Measurements from ENCODE around the gene IQGAP2.
"Not testable (repeated sequence)": the region's sequence is repeated elsewhere in the genome, so short reads cannot be mapped to it uniquely, and the experiment has no call there.

Gene IQGAP2

GRCh38 chr5:76402886-76403765, at the start of gene IQGAP2:
IQGAP2 (plus strand) TSS chr5:76403285; CDS start chr5:76403546, 261 bp downstream.
- no peak for FAIRE-seq

- no peak for FAIRE-seq
These were observed 46.2 kb upstream of the IQGAP2 start for GRCh38 chr5:76356887-76357286.

GRCh38 chr5:76363352-76364225, 39.5 kb upstream of the IQGAP2 start:
- no peak for FAIRE-seq

GRCh38 chr5:76364226-76364589, 38.9 kb upstream of the IQGAP2 start:
- FAIRE-seq = no peak

GRCh38 chr5:76365561-76365960, 37.5 kb upstream of the IQGAP2 start:
- no peak for FAIRE-seq

- FAIRE-seq = no peak
These were observed 36.5 kb upstream of the IQGAP2 start for GRCh38 chr5:76366596-76366995.

GRCh38 chr5:76367623-76368371, 35.3 kb upstream of the IQGAP2 start:
- FAIRE-seq = no peak

- no peak for FAIRE-seq
These were observed 34.1 kb upstream of the IQGAP2 start for GRCh38 chr5:76368941-76369340.

GRCh38 chr5:76369668-76370067, 33.4 kb upstream of the IQGAP2 start:
- not testable (repeated sequence) for FAIRE-seq

- no peak for FAIRE-seq
These were observed 31.1 kb upstream of the IQGAP2 start for GRCh38 chr5:76371960-76372322.

GRCh38 chr5:76372323-76373054, 30.6 kb upstream of the IQGAP2 start:
- no peak for FAIRE-seq

- no peak for FAIRE-seq
These were observed 26.8 kb upstream of the IQGAP2 start for GRCh38 chr5:76376148-76376865.

- no peak for FAIRE-seq
These were observed 26.2 kb upstream of the IQGAP2 start for GRCh38 chr5:76376866-76377230.

GRCh38 chr5:76378355-76378754, 24.7 kb upstream of the IQGAP2 start:
- no peak for FAIRE-seq

GRCh38 chr5:76379316-76379715, 23.8 kb upstream of the IQGAP2 start:
- FAIRE-seq = no peak

GRCh38 chr5:76379855-76380254, 23.2 kb upstream of the IQGAP2 start:
- no peak for FAIRE-seq

- no peak for FAIRE-seq
These were observed 22.6 kb upstream of the IQGAP2 start for GRCh38 chr5:76380346-76381066.

GRCh38 chr5:76383126-76383832, 19.8 kb upstream of the IQGAP2 start:
- no peak for FAIRE-seq

- no peak for FAIRE-seq
These were observed 18.9 kb upstream of the IQGAP2 start for GRCh38 chr5:76384189-76384588.

- FAIRE-seq = no peak
These were observed 18.4 kb upstream of the IQGAP2 start for GRCh38 chr5:76384705-76385104.

All from islet of Langerhans (tissue), 1 donor.